Skin epidermis (tissue), 12 donors: ENCODE measurements around the gene UPK3A.
A peak's percentile ranks its signal among the peaks of the same experiment; 100 is the strongest.

ENCODE experiments used
- H3K27ac ChIP-seq, 21 experiments: fragments of 200-600 bp; sonication (generic) in 11 of 21; one replicate each; pipeline ENCODE4 v1.5.0; 2020; ENCODE audit warnings: mild to moderate bottlenecking in 3 of 21, inconsistent platforms in 2 of 21, moderate library complexity in 2 of 21
- H3K4me3 ChIP-seq, 7 experiments: fragments of 200-600 bp; sonication (generic) in 2 of 7; one replicate each; pipeline ENCODE4 v1.5.0; 2020; ENCODE audit warnings: inconsistent platforms in 2 of 7, mild to moderate bottlenecking in 2 of 7, moderate library complexity in 1 of 7

The UPK3A gene

GRCh38 chr22:45284705-45285262, at the start of gene UPK3A:
UPK3A (plus strand) TSS chr22:45284949; CDS start chr22:45285014, 65 bp downstream.
- peak within 1 kb of the TSS in 2 of 7 experiments; percentile 6 to 26 for H3K4me3 ChIP-seq
- peak within 1 kb of the TSS in 1 of 21 experiments; percentile 9 for H3K27ac ChIP-seq

- peak overlapping the region in 14 of 21 experiments; percentile 21 to 81 (median 60) for H3K27ac ChIP-seq
- no peak overlapping the region for H3K4me3 ChIP-seq
These were observed 49.5 kb upstream of the UPK3A start for GRCh38 chr22:45235101-45235777.

GRCh38 chr22:45235851-45236342, 48.9 kb upstream of the UPK3A start:
- no peak overlapping the region for H3K4me3 ChIP-seq
- H3K27ac ChIP-seq = peak overlapping the region in 12 of 21 experiments; percentile 21 to 81 (median 60)

GRCh38 chr22:45237065-45237990, 47.4 kb upstream of the UPK3A start:
- H3K4me3 ChIP-seq = no peak overlapping the region
- no peak overlapping the region for H3K27ac ChIP-seq

- H3K27ac ChIP-seq = peak overlapping the region in 4 of 21 experiments; percentile 6 to 88 (median 28)
- no peak overlapping the region for H3K4me3 ChIP-seq
These were observed 46.4 kb upstream of the UPK3A start for GRCh38 chr22:45238076-45238956.

GRCh38 chr22:45238957-45239680, 45.6 kb upstream of the UPK3A start:
- Histone ChIP-seq H3K27ac (peak overlapping the region in 11 of 21 experiments; percentile 12 to 91 (median 83)), H3K4me3 (peak overlapping the region; percentile 54 to 77 (median 73))

- peak overlapping the region in 20 of 21 experiments; percentile 45 to 91 (median 78) for H3K27ac ChIP-seq
- H3K4me3 ChIP-seq = peak overlapping the region; percentile 54 to 77 (median 73)
These were observed 45.1 kb upstream of the UPK3A start for GRCh38 chr22:45239681-45240051.

GRCh38 chr22:45240104-45240809, 44.5 kb upstream of the UPK3A start:
- peak overlapping the region; percentile 54 to 77 (median 73) for H3K4me3 ChIP-seq
- peak overlapping the region in 20 of 21 experiments; percentile 45 to 91 (median 78) for H3K27ac ChIP-seq

- H3K4me3 ChIP-seq = peak within 1 kb of the TSS; percentile 54 to 77 (median 73)
- H3K27ac ChIP-seq = peak within 1 kb of the TSS in 20 of 21 experiments; percentile 45 to 91 (median 78)
These were observed 43.7 kb upstream of the UPK3A start, which contains the start of gene KIAA0930 for GRCh38 chr22:45240810-45241631. KIAA0930 (minus strand) TSS chr22:45240894; CDS start chr22:45240703, 191 bp downstream.

- Histone ChIP-seq H3K4me3 (no peak overlapping the region), H3K27ac (peak overlapping the region in 3 of 21 experiments; percentile 31 to 56 (median 43))
These were observed 42.0 kb upstream of the UPK3A start for GRCh38 chr22:45242778-45243191.

- no peak overlapping the region for H3K4me3 ChIP-seq
- H3K27ac ChIP-seq = peak overlapping the region in 8 of 21 experiments; percentile 3 to 83 (median 38)
These were observed 39.8 kb upstream of the UPK3A start for GRCh38 chr22:45244916-45245315.

GRCh38 chr22:45246060-45246985, 38.4 kb upstream of the UPK3A start:
- H3K4me3 ChIP-seq = no peak overlapping the region
- H3K27ac ChIP-seq = peak overlapping the region in 20 of 21 experiments; percentile 56 to 83 (median 72)

GRCh38 chr22:45248832-45249561, 35.8 kb upstream of the UPK3A start:
- H3K27ac ChIP-seq = peak overlapping the region in 9 of 21 experiments; percentile 4 to 83 (median 47)
- no peak overlapping the region for H3K4me3 ChIP-seq

- Histone ChIP-seq H3K4me3 (no peak overlapping the region), H3K27ac (no peak overlapping the region)
These were observed 32.9 kb upstream of the UPK3A start for GRCh38 chr22:45251825-45252224.
